ENCODE results near the gene CYP20A1.

GRCh38 chr2:203301667-203302066, 62.8 kb downstream of the CYP20A1 start:
- no peak for TF ChIP-seq POLR2A (IDR thresholded peaks at IDR 0.05)
- TF ChIP-seq CTCF (IDR thresholded peaks at IDR 0.05) = no peak

Measured in uterus (tissue), 2 donors.